Measurements from ENCODE around the gene ETV6. TPM values are rescaled to one million over a fixed set of nuclear protein-coding genes. Genes with fewer than 3 reads are reported as not detected.
A peak's percentile ranks its signal among the peaks of the same experiment; 100 is the strongest.

ETV6 gene
- total RNA-seq, 2 experiments from 2014 or later = 17.1 to 19.3 TPM

- Histone ChIP-seq H4K20me1 (ENCODE audit: insufficient read depth, low read length) (no peaks in the 10 kb centered on the region), H3K9me3 (ENCODE audit: low read length) (no peaks in the 10 kb centered on the region), H3K9me2 (ENCODE audit: insufficient read depth, low read length) (no peaks in the 10 kb centered on the region), H3K79me2 (ENCODE audit: insufficient read depth, low read depth, low read length) (peaks cover 51% of the 10 kb centered on the region; the same call in 1 of the 2 replicates), H2AFZ (ENCODE audit: low read length) (peak overlapping the region; percentile 2; the same call in 1 of the 2 replicates), H3K27ac (ENCODE audit: low read depth, low read length, poor library complexity, severe bottlenecking) (peak overlapping the region; percentile 100), H3K4me2 (ENCODE audit: low read length) (peak overlapping the region; percentile 76), H3K4me3 (ENCODE audit: low read depth, low read length, poor library complexity, severe bottlenecking) (peak overlapping the region; percentile 56), H3K4me1 (ENCODE audit: insufficient read depth, low read length, poor library complexity, severe bottlenecking) (peaks cover 100% of the 10 kb centered on the region), H3K36me3 (ENCODE audit: insufficient read depth, low read length) (peaks cover 11% of the 10 kb centered on the region; the same call in 1 of the 2 replicates)
- ChIA-PET POLR2A (interaction anchor here (0.5 to 15.4 kb wide), 7 partner anchors 8 to 965 kb away, joined by 3 to 201 read pairs (median 5); no protein-coding TSS in a partner anchor), CTCF (ENCODE audit: unreplicated experiment) (interaction anchor here (1.2 to 1.9 kb wide), 3 partner anchors 9 to 283 kb away, joined by 5 to 12 read pairs (median 5); no protein-coding TSS in a partner anchor)
- TSS peak; percentile 85 for BruUV-seq (replicated peaks)
- no peak for TF ChIP-seq EZH2phosphoT487 (IDR thresholded peaks at IDR 0.05; ENCODE audit: borderline replicate concordance, low read depth, low read length)
- TF ChIP-seq CTCF (conservative IDR thresholded peaks at IDR 0.05; ENCODE audit: low read length) = no peak
- DNase-seq (ENCODE audit: low spot score) = peak; percentile 93
- intact Hi-C loops (cut with micrococcal nuclease; ENCODE audit: unreplicated experiment) = loop anchor here (1.0 to 10.0 kb wide), 5 partner anchors 20 to 975 kb away; partner anchors contain the start of genes BORCS5 and MANSC1
Measured at GRCh38 chr12:11749943-11750690, 100.6 kb downstream of the ETV6 start.

- H2AFZ ChIP-seq (ENCODE audit: low read length) = no peak overlapping the region
- TF ChIP-seq EZH2phosphoT487 (IDR thresholded peaks at IDR 0.05; ENCODE audit: borderline replicate concordance, low read depth, low read length) (no peak), CTCF (conservative IDR thresholded peaks at IDR 0.05; ENCODE audit: low read length) (no peak)
- intact Hi-C loops (cut with micrococcal nuclease; ENCODE audit: unreplicated experiment) = loop anchor here (1.0 to 10.0 kb wide), 5 partner anchors 23 to 972 kb away; partner anchors contain the start of genes BORCS5 and MANSC1
- CTCF ChIA-PET (ENCODE audit: unreplicated experiment) = interaction anchor here (0.8 to 2.1 kb wide), 3 partner anchors 8 to 82 kb away, joined by 3 to 9 read pairs (median 3); no protein-coding TSS in a partner anchor
- DNase-seq (ENCODE audit: low spot score) = no peak
- H3K9me3 ChIP-seq (ENCODE audit: low read length) = no peaks in the 10 kb centered on the region
- H3K27ac ChIP-seq (ENCODE audit: low read depth, low read length, poor library complexity, severe bottlenecking) = peak overlapping the region; percentile 100
- peaks cover 100% of the 10 kb centered on the region for H3K4me1 ChIP-seq (ENCODE audit: insufficient read depth, low read length, poor library complexity, severe bottlenecking)
- BruUV-seq (replicated peaks) = no TSS peak
- H4K20me1 ChIP-seq (ENCODE audit: insufficient read depth, low read length) = no peaks in the 10 kb centered on the region
- H3K36me3 ChIP-seq (ENCODE audit: insufficient read depth, low read length) = peaks cover 11% of the 10 kb centered on the region; the same call in 1 of the 2 replicates
- H3K79me2 ChIP-seq (ENCODE audit: insufficient read depth, low read depth, low read length) = peaks cover 51% of the 10 kb centered on the region; the same call in 1 of the 2 replicates
- H3K4me2 ChIP-seq (ENCODE audit: low read length) = peak overlapping the region; percentile 76
- POLR2A ChIA-PET = interaction anchor here (0.5 to 15.4 kb wide), 9 partner anchors 10 to 208 kb away, joined by 3 to 201 read pairs (median 5); no protein-coding TSS in a partner anchor
- H3K9me2 ChIP-seq (ENCODE audit: insufficient read depth, low read length) = no peaks in the 10 kb centered on the region
- H3K4me3 ChIP-seq (ENCODE audit: low read depth, low read length, poor library complexity, severe bottlenecking) = peak overlapping the region; percentile 56
Measured at GRCh38 chr12:11752403-11753149, 103.1 kb downstream of the ETV6 start.
